ENCODE measurements around the gene ARGFX. TPM values are rescaled to one million over a fixed set of nuclear protein-coding genes. Genes with fewer than 3 reads are reported as not detected.
"Not testable (repeated sequence)": the region's sequence is repeated elsewhere in the genome, so short reads cannot be mapped to it uniquely, and the experiment has no call there.

The ARGFX gene
- not detected for total RNA-seq

- no peak for DNase-seq
Observed at GRCh38 chr3:121567649-121568048, at the start of gene ARGFX. Gene ARGFX, plus strand, starts transcription at chr3:121567949. Its CDS starts 2,765 bp downstream, at chr3:121570714.

DNA sequence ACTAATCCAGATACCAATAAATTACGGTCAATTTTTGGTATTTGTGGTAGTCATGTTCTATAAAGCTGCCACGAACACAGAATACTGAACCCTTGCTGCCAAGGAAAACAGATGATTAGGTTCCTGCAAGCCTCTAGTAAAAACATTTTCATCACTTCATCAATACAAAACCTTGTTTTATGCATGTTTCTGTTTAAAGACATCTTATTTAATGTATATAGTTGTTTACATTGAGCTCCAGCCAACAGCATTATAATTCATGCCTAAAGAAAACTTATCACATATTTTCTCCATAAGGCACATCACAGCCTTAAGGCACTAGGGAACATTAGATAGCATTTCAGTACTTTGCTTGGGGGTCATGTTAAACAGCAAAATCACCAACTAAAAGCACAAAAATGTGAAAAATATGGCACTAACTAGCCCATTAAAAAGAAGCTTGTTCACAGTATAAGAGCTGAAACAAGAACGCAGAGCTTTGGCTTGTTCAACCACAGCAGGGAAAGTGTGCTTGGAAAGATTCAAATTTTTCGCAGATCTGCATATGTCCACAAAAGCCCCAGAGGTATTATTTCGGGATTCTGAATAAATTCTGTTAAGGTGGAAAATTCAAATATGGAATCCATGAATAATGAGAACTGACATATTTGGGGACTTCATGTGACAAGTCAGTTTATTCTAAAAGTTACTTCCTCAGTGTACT lies 49.6 kb upstream of the ARGFX start:
- DNase-seq = no peak

GRCh38 chr3:121520510-121520909 lies 47.2 kb upstream of the ARGFX start:
- DNase-seq = no peak

DNA sequence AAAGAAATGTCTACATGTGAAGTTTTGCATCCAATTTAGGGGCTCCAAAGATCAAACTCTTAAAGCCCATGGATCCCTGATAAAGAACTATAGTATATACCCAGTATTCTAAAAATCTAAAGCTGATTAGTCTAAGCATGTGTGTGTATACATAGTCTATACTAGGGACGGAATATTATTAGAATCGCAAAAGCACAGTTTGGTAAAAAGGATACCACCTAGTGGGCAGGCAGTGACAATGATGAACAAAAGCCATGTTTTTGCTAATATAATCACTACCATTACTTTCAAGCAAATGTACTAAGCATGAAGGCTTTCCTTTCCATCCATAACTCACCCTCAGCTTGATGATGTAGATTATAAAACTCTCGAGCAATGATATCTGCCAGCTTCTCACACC lies 38.4 kb upstream of the ARGFX start:
- DNase-seq = no peak

GRCh38 chr3:121531269-121531668 lies 36.5 kb upstream of the ARGFX start:
- DNase-seq = no peak

GRCh38 chr3:121542924-121543323 lies 24.8 kb upstream of the ARGFX start:
- no peak for DNase-seq

DNA sequence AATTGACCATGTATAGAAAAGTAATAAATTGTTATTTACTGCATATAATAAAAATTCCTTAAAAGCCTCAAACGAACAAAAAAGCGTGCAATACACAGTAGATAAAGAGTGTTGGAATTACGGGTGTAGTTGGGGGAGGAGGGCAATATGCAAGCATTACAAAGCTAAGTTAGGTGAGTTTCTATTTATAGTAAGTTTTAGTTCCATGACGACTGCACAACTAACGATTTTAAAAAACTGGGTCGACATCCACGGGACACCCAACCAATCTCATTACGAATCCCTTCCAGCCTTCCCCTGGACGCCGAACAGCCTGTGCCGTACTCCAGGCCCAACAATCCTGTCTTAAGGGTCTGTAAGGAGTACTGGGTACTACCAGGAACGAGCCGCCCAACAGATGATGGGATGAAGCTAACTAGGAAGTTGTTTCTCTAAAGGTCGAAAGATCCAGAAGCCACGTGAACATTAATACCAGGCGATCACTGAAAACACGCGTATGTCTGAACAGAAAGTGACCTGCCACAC lies 22.6 kb upstream of the ARGFX start:
- DNase-seq = no peak

GRCh38 chr3:121545574-121546455 lies 21.9 kb upstream of the ARGFX start, which contains the start of gene POLQ:
Gene POLQ, minus strand, starts transcription at chr3:121545988. Its CDS starts 111 bp downstream, at chr3:121545877.
- peak; percentile 82 for DNase-seq

DNA sequence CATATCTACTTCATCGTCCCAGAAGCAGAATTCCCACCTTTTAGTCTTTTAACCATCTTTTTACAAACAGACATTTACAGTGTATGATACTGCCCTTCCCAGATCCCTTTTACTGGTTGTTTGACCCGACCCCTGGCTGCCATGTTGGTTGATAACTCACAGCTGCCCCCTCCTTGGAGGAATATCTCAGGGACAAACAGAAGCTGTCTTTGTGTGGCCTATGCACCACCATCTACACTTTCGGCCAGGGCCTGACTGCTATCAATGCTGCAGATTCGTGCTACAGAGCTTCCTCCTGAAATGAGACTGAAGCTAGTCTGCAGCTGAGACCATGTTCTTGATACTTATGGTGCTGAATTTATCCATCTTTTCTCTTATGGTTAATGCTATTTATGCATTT lies 15.4 kb upstream of the ARGFX start:
- DNase-seq = no peak

GRCh38 chr3:121552797-121553196 lies 15.0 kb upstream of the ARGFX start:
- DNase-seq = no peak

DNA sequence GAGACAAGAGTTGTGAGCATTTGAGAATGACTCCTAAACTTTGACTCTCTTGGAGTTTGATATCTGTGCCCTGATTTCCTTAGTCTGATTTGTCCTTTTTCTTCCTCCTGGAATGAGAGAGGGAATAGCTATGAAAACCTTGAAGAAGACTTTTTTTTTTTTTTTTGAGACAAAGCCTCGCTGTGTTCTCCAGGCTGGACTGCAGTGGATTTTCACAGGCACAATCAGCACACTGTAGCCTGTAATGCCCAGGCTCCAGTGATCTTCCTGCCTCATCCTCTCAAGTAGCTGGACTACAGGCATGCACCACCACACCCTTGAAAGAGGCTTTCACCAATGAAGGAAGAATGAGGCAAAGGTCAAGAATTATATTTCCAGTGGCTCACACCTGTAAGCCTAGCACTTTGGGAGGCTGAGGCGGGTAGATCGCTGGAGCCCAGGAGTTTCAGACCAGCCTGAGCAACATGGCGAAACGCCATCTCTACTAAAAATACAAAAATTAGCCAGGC lies 10.3 kb upstream of the ARGFX start:
- DNase-seq = no peak

- DNase-seq = no peak
Observed at GRCh38 chr3:121562148-121562547, 5.6 kb upstream of the ARGFX start.

DNA sequence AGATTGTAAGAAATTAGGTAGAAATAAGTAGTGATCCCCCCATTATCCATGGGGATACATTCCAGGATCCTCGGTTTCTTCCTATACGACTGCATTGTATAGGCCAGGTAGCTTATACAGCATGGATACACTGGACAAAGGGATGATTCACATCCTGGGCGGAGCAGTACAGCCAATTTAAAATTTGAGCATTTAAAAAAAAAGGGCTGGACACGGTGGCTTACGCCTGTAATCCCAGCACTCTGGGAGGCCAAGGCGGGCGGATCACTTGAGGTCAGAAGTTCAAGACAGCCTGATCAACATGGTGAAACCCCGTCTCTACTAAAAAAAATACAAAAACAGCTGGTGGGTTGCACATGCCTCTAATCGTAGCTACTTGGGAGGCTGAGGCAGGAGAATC lies 976 bp upstream of the ARGFX start:
- DNase-seq = no peak

DNA sequence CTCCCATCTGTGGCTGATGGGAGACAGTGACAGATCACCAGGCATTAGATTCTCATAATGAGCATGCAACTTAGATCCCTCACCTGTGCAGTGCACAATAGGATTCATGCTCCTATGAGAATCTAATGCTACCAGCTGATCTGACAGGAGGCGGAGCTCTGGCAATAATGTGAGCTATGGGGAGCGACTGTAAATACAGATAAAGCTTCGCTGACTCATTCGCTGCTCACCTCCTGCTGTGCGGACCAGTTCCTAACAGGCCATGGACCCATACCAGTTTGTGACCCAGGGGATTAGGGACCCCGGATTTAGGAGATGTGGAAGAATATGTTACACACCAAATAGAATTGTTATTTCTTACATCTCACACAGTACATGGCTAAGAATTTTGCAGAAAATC lies 6.7 kb downstream of the ARGFX start:
- DNase-seq = no peak

- DNase-seq = no peak
Observed at GRCh38 chr3:121581691-121582090, 13.9 kb downstream of the ARGFX start.

- no peak for DNase-seq
Observed at GRCh38 chr3:121584418-121584817, 16.7 kb downstream of the ARGFX start.

DNA sequence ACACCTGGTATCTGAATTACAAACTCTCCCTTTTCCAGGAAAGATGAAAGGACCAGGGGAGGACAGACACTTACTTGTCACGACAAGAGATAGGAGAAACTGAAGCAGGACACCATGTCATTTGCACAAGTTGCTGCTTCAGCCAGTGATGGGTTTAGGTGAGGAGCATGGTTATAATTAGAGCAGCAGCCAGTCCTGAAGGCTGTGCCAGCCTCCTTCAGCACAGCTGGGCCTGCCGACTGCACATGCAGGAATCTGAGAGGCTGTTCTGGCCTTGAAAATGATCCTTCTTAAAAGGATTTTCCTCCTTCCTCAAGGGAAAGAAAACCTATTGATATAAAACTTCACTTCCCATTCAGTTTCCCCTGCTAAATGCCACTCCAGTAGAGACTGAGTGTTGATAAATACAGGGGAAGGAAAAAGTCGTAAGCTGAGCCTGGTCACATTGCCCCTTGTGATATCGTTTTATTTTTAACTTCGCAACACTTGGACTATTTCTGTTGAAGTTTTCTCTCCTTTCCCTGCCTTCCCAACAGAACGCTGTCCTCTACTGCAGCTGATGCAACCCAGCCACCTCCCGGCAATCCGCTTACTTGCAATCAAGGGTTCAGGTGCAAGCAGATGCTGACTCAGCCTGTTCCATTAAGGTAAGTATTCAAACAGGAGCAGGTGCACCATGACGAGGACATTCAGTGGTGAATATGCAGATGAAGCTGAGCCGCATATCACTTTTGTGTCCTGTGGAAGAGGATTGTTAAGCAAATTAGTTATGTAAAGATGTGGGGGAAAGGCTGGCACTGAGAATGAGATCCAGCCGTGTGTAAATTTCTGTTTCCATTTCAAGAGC lies 25.3 kb downstream of the ARGFX start, which contains the start of gene FBXO40:
TSS of gene FBXO40 (plus strand) at position 524 of the 847 bp plus-strand sequence. CDS start 27,197 bp downstream, outside the sequence.
- DNase-seq = no peak

- DNase-seq = not testable (repeated sequence)
Observed at GRCh38 chr3:121593806-121594205, 26.1 kb downstream of the ARGFX start.

GRCh38 chr3:121594850-121595249 lies 27.1 kb downstream of the ARGFX start:
- DNase-seq = no peak

DNA sequence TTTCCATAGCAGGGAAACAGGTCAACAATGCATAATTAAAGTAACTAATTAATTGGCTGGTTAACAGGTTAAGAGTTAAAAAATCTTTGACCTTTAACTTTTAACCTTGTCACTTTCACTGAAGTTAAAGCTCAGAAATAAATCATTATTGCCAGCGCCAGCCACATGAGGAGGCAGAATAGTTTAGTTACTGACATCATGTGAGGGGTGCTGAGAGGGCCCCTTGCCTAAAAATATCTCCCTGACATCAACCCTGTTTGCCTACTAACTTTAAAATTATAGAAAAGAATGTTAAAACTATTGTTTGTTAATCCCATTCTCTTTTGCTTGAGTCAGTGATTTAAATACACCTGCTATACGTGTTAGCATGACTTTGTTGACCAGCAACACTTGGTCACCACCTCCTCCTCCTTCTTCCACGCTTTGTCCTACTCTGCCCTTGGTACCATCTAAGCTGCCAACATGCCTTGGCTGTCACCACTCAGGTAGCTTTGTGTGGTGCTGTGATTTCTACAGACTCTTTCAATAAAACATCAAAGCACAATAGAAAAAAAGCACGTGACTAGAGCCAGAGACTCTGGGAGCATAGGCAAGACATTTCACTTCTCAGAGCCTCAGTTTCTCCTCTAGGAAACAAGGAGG lies 28.1 kb downstream of the ARGFX start:
- DNase-seq = no peak

DNA sequence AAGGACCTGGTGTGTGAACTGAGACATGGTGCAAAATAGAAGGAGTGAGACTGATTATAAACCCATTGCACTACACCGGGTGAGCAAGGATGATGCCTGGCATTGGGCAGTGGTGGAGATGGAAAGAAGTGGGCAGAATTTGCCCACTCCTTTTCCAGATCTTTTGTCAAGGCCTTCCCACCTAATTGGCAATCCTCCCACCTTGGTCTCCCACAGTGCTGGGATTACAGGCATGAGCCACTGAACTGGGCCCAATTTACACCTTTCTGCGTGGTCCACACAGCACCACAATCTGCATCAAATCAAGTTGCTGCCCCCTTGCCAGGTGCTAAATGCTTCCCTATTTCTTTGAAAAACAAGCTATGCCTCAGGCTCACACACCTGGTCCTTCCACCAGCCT lies 30.8 kb downstream of the ARGFX start:
- DNase-seq = no peak

- DNase-seq = not testable (repeated sequence)
Observed at GRCh38 chr3:121599900-121600299, 32.2 kb downstream of the ARGFX start.

All from effector CD4-positive, alpha-beta T cell (primary cell).